ENCODE measurements around the gene LAMP5. TPM values are rescaled to one million over a fixed set of nuclear protein-coding genes. Genes with fewer than 3 reads are reported as not detected.

Gene LAMP5
- total RNA-seq, 3 donors from 2014 or later: 0.33 to 0.88 TPM; not detected in 1

GRCh38 chr20:9498322-9498721 lies 16.1 kb upstream of the LAMP5 start:
- TF ChIP-seq POLR2A (IDR thresholded peaks at IDR 0.05) (no peak), CTCF (IDR thresholded peaks at IDR 0.05) (no peak), POLR2AphosphoS5 (IDR thresholded peaks at IDR 0.05) (no peak)
- H3K36me3 ChIP-seq: no peaks in the 10 kb centered on the region
- no peak for DNase-seq (ENCODE audit: low spot score in 2 of 2)
- H3K27me3 ChIP-seq: no peaks in the 10 kb centered on the region
- no peak overlapping the region for H3K4me3 ChIP-seq
- H3K27ac ChIP-seq: no peak overlapping the region
- intact Hi-C loops (cut with DNase I; ENCODE audit: low total_unique reads): no loop called here
- no peaks in the 10 kb centered on the region for H3K4me1 ChIP-seq
- H3K9me3 ChIP-seq: no peaks in the 10 kb centered on the region

- TF ChIP-seq POLR2AphosphoS5 (IDR thresholded peaks at IDR 0.05) (no peak), CTCF (IDR thresholded peaks at IDR 0.05) (no peak), POLR2A (IDR thresholded peaks at IDR 0.05) (no peak)
- DNase-seq (ENCODE audit: low spot score in 2 of 2): no peak
- Histone ChIP-seq H3K4me3 (no peak overlapping the region), H3K4me1 (no peaks in the 10 kb centered on the region), H3K36me3 (no peaks in the 10 kb centered on the region), H3K27ac (no peak overlapping the region), H3K27me3 (no peaks in the 10 kb centered on the region), H3K9me3 (no peaks in the 10 kb centered on the region)
- intact Hi-C loops (cut with DNase I; ENCODE audit: low total_unique reads): no loop called here
Measured at GRCh38 chr20:9499126-9499899, 15.1 kb upstream of the LAMP5 start.

- TF ChIP-seq CTCF (IDR thresholded peaks at IDR 0.05): no peak
- no peak for TF ChIP-seq POLR2AphosphoS5 (IDR thresholded peaks at IDR 0.05)
- no peak for TF ChIP-seq POLR2A (IDR thresholded peaks at IDR 0.05)
- H3K9me3 ChIP-seq: no peaks in the 10 kb centered on the region
- H3K4me3 ChIP-seq: no peak overlapping the region
- H3K27ac ChIP-seq: no peak overlapping the region
- intact Hi-C loops (cut with DNase I; ENCODE audit: low total_unique reads): no loop called here
- no peaks in the 10 kb centered on the region for H3K36me3 ChIP-seq
- DNase-seq (ENCODE audit: low spot score in 2 of 2): no peak
- no peaks in the 10 kb centered on the region for H3K27me3 ChIP-seq
- no peaks in the 10 kb centered on the region for H3K4me1 ChIP-seq
Measured at GRCh38 chr20:9500121-9500520, 14.3 kb upstream of the LAMP5 start.

- H3K4me1 ChIP-seq: no peaks in the 10 kb centered on the region
- no peaks in the 10 kb centered on the region for H3K9me3 ChIP-seq
- intact Hi-C loops (cut with DNase I; ENCODE audit: low total_unique reads): no loop called here
- TF ChIP-seq POLR2A (IDR thresholded peaks at IDR 0.05) (no peak), POLR2AphosphoS5 (IDR thresholded peaks at IDR 0.05) (no peak), CTCF (IDR thresholded peaks at IDR 0.05) (no peak)
- H3K36me3 ChIP-seq: no peaks in the 10 kb centered on the region
- H3K4me3 ChIP-seq: no peak overlapping the region
- H3K27me3 ChIP-seq: peaks cover 0 to 10% of the 10 kb centered on the region in 2 donors
- no peak overlapping the region for H3K27ac ChIP-seq
- DNase-seq (ENCODE audit: low spot score in 2 of 2): no peak
Measured at GRCh38 chr20:9501473-9501872, 12.9 kb upstream of the LAMP5 start.

- Histone ChIP-seq H3K4me3 (no peak overlapping the region), H3K36me3 (no peaks in the 10 kb centered on the region), H3K9me3 (no peaks in the 10 kb centered on the region), H3K4me1 (no peaks in the 10 kb centered on the region), H3K27ac (no peak overlapping the region), H3K27me3 (peaks cover 0 to 33% of the 10 kb centered on the region in 2 donors)
- TF ChIP-seq POLR2AphosphoS5 (IDR thresholded peaks at IDR 0.05) (no peak), CTCF (IDR thresholded peaks at IDR 0.05) (no peak), POLR2A (IDR thresholded peaks at IDR 0.05) (no peak)
- intact Hi-C loops (cut with DNase I; ENCODE audit: low total_unique reads): no loop called here
- no peak for DNase-seq (ENCODE audit: low spot score in 2 of 2)
Measured at GRCh38 chr20:9503526-9504245, 10.7 kb upstream of the LAMP5 start.
